NOMO-1 (cell line): Measurements from ENCODE around the gene CCSER2.
"Not testable (repeated sequence)": the region's sequence is repeated elsewhere in the genome, so short reads cannot be mapped to it uniquely, and the experiment has no call there.

ENCODE experiments used
- DNase-seq, 2 experiments: peaks; one replicate each; lab custom pipeline; 2025; ENCODE audit not compliant: unreplicated experiment in 2 of 2; lab: John Stamatoyannopoulos, UW

Gene CCSER2, protein sequence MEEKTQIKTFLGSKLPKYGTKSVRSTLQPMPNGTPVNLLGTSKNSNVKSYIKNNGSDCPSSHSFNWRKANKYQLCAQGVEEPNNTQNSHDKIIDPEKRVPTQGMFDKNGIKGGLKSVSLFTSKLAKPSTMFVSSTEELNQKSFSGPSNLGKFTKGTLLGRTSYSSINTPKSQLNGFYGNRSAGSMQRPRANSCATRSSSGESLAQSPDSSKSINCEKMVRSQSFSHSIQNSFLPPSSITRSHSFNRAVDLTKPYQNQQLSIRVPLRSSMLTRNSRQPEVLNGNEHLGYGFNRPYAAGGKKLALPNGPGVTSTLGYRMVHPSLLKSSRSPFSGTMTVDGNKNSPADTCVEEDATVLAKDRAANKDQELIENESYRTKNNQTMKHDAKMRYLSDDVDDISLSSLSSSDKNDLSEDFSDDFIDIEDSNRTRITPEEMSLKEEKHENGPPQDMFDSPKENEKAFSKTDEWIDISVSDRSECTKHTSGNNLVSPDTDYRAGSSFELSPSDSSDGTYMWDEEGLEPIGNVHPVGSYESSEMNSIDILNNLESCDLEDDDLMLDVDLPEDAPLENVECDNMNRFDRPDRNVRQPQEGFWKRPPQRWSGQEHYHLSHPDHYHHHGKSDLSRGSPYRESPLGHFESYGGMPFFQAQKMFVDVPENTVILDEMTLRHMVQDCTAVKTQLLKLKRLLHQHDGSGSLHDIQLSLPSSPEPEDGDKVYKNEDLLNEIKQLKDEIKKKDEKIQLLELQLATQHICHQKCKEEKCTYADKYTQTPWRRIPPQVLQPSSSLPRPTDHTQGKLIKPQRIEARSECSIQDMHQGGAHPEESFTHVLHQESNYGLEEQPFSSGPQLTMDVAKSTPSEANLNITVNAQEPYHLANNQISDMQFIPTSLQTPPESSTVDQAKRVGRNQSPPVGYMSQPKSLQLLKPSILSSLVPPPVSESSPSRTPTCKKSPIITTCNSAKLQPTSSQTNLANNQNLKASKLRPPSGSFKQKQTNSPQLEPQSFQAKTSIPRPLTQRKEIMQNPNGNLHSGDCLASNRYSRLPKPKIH

DNA sequence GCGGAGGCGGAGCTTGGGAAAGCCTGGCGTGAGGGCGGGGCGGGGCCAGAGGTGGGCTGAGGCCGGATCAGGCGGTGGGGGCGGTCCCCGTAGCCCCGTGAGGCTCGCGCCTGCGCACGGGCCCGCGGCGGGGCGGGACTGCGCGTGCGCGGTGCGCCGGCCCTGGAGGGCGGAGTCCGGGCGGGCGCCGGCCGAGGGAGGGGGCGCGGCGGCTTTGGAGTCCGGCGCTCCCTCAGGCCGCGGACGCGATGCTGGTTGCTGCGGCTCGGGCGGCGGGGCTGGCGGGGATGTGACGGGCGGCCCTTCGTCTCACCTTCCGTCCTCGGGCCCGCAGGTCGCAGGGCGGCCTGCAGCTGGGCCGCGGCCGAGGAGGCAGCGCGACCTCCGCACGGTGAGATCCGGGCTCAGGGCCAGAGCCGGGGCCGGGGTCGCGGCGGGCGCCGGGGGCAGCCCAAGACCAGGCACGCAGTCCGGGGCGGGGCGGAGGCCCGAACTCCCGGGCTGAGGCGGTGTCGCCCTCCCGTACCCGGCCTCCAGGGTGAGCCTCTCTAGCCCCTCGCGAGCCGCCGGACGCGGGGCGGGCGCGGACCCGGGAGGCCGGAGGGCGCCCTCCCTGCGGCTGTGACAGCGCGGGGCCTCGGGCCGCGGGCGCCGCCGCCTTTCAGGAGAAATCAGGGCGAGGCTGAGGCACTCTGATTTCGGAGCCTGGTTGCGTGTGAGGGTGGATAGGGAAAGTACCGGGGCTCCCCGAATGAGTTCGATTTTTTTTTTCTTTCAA, at the start of gene CCSER2:
TSS of gene CCSER2 (plus strand) at position 172 of the 778 bp plus-strand sequence. CDS start 42,464 bp downstream, outside the sequence.
- peak; percentile 85 to 94 for DNase-seq

DNA sequence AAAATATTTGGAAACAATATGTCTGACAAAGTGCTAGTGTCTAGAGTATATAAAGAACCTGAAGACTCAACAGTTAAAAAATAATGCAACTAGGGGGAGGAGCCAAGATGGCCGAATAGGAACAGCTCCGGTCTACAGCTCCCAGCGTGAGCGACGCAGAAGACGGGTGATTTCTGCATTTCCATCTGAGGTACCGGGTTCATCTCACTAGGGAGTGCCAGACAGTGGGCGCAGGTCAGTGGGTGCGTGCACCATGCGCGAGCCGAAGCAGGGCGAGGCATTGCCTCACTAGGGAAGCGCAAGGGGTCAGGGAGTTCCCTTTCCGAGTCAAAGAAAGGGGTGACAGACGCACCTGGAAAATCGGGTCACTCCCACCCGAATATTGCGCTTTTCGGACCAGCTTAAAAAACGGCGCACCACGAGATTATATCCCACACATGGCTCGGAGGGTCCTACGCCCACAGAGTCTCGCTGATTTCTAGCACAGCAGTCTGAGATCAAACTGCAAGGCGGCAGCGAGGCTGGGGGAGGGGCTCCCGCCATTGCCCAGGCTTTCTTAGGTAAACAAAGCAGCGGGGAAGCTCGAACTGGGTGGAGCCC, 48.4 kb upstream of the CCSER2 start:
- DNase-seq, result not testable (repeated sequence)

DNA sequence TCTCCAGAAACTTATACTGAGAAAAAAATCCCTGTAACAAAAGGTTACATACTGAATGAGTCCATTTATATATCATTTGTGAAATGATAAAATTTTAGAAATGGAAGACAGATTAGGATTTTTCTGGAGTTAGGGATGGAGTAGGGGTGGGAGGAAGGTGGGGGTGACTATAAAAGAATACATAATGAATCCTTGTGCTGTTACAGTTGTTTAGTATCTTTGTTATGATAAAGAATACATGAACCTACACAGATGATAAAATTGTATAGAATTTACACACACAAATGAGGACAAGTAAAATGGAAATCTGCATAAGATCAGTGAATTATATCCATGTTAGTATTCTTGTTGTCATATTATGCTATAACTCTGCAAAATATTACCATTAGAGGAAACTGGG, 41.7 kb upstream of the CCSER2 start:
- DNase-seq, result no peak

DNA sequence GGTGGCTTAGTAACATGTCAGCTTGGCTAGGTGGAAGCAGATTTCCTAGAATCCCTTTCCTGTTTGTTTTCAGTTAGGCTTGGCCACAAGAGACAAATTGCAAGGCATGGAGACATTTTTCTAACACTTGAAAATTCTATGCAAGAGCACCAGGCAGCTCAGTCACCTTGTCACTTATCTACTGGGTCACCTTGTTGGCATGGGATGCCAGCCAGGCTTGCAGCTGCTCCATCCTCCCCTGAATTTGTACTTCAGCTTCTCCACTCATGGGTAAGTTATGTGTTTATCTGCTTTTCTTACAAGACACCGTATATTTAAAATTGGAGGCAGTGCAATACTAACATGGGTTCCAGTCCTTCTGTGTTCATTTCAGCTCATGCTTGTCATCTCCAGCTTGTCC, 40.2 kb upstream of the CCSER2 start:
- DNase-seq, result no peak

DNA sequence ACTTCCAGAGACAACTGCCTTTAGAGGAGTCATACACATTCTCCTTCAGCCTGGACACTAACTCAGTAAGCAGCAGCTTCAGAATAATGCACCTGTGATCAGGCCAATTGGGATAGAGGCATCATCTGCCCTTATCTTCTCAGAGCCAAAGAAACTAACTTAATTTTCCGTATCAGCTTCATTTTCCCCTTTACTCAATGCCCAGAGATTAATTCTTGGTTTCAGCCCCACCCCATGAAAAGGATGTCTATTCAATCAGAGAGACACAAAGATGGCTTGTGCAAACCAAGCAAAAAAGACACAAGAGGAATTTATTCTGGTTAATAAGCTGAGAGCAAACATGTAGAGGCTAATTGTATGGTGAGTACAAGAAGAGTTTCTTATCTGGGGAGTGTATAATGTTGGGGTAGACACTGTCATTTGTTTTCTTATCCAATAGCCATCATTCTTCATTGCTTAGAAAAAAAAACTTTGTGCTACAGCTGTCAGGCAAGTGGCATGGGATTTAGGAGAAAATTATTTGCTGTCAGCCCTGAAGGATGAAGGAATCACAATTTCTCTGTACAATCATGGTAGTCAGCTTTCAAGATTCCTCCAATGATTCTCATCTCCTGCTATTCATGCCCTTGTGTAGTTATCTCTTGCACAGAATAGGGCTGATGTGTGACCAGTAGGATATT, 38.7 kb upstream of the CCSER2 start:
- DNase-seq, result no peak

DNA sequence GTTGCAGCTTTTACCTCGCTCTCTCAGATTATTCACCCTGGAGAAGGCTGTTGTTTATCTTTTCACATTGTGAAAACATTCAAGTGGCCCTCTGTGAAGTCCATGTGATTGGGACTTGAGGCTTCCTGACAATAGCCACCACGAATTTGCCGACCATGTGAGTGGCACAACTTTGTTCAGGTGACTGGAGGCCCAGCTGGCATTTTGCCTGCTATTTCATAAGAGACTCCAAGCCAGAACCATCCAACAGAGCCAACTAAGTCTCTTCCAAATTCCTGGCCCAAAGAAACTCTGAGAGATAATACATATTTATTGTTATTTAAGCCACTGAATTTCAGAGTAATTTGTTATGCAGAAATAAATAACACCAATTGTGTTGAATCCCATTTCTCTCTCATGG, 38.2 kb upstream of the CCSER2 start:
- DNase-seq, result no peak

DNA sequence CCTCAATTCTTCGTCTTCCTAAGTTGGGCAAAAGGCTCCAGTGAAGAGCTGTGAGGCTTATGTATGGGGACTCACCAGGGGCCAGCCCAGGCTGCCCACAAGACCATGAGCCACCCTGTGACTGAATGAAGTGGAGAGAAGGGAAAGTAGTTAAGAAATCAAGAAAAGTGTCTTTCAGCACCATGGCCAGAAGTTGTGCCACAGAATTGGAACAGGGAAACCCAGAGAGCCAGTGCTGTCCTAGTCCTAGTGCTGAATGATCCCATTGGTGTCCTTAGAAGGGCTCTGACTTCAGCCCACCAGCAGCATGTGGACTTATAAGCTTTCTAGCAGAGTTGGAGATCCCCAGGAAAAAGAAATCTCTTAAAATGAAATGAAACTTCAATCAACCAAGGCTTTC, 37.0 kb upstream of the CCSER2 start:
- DNase-seq, result no peak

DNA sequence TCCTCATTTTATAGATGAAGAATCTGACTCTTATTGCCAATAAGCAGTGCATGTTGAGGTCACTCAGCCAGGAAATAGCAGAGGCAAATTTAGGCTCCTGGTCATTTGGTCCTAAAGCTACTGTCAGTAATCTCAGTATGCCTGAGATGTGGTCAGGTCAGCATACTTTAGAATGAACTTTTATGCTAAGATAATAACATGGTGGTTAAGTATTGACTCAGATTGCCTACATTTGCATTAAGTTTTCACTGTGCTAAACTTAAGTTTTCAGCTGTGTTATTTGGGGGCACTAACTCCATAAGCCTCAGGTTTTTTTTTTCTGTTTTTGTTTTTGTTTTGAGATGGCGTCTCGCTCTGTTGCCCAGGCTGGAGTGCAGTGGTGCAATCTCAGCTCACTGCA, 35.9 kb upstream of the CCSER2 start:
- DNase-seq, result no peak

DNA sequence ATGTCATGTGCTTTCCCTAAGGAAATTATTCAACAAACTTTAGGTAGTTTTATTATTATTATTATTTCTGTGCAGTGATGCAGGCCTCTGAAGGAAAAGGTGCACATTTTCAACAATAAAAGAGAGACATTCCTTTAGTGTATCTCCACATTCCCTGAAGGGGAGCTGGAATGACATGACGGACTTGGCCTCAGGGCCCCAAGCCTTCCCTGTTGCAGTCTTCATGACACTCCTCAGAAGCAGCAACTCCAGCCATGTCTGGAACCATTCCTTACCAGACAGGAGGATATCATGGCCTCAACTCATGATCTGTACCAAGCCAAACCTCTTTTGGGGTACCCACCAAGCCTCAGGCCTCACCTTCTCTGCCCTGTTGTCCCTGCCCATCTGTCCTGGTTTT, 35.2 kb upstream of the CCSER2 start:
- no peak for DNase-seq

DNA sequence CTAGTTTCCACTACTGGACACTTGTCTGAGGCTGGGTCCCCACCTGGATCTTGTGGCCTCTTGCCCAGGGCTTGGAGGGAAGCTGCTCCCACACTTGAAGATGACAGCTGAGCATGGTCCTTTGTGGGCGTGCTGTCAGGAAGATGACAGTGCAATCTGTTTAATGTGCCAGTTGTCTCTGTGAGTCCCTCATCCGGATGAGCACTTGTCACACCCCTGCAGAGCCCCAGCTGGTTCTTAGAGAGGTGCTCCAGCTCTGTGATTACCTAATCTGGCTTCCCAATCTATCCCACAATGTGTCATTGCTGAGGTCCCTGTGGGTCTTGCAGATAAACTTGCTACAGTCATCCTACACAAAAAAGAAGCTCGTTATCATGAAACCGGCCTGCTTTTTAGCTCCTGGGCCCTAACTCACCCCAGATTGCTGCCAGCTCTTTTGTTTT, 34.8 kb upstream of the CCSER2 start:
- no peak for DNase-seq

DNA sequence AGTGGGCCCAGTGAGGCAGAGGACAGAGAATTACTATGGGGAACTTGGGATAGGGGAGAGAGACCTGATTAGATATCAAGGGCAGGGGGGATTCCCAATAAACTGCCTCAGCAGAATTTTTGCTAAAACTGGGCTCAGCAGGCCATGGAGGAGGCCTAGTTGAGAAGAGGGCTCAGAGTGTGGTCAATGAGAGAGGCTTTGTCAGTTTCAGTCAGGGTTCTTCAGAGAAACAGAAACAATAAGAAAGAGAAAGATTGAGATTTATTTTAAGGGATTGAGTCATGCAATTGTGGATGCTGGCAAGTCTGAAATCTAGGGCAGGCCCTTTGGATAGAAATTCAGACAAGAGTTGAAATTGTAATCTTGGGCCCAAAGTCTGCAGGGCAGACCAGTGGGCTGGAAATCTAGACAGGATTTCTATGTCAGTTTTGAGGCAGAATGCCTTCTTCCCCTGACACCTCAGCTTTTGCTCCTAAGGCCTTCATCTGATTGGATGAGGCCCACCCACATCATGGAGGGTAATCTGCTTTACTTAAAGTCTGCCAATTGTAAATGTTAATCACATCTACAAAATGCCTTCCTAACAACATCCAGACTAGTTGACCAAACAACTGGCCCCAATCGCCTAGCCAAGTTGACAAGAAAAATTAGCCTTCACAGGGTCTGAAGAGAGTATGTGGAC, 33.5 kb upstream of the CCSER2 start:
- DNase-seq, result no peak

DNA sequence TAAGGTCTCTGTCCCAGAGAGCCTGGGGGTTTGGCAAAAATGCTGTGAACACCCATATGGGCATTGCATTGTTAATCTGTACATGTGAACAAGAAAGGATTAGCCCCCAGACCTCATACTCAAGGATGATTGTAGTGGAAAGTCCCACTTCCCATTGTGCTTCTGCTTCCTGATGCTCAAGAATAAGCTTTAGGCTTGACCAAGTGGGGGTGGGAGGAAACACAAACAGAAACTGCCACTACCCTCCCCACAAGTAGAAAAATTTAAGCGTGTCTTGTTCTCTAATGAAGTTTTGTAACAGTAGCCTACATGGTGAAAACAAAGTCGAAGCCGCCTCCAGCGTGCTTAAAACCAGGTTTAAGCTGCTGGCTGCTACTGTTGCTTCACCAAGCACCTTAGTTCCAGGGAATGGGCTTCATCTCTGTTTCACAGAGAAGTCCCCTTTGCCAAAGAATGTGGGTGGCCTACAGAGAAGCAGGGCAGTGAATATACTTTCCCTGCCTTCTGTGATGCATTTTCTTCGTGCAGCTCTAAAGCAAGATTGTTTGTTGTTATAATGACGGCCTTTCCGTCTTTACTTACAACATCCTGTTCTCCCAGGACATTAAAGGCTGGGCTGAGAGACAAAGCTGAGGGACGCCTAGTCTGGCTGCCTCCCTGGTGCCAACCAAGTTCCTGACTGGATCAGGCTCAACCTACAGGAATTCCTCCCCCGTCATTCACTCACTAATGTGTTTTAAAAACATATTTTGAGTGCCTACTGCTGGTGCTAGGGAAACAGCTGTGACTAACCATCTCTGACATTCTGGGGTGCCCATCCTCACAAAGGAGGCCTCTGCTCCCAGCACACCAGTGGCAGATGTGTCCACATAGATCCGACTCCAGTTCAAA, 32.1 kb upstream of the CCSER2 start:
- DNase-seq, result no peak

DNA sequence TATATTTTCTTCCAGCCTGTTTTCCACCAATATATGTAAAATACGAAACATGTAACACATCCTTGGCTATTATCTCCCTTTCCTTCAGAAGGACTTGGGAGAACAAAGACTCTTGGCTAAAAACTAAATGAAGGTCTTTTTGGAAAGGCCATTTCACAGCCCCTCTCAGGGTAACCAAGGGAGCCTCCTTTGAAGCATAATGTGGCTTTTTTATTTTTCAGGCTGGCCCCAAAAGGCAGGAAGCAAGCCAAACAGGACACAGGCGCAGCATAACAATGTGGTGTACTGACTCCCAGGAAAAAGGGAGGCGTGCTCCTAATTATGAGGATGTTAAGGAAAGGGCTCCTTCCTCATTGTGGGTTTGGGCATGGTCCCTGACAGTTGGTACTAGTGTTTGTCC, 30.3 kb upstream of the CCSER2 start:
- DNase-seq, result no peak

DNA sequence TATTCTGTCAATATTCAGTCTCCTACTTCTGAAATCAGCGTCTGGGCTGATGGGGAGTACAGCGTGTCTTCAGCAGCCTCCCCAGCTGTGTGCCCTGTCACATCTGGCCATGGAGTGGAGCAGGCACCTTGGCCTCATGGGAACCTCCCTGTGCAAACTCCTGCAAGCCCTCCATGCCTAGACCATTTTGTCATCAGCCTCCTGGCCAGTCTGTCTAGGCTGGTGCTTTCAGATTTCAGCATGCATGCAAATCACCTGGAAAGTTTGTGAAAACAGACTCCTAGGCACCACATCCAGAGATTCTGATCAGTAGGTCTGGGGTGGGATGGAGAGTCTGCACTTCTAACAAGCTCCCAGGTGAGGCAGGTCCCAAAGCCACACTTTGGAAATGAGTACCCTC, 26.2 kb upstream of the CCSER2 start:
- DNase-seq, result no peak

DNA sequence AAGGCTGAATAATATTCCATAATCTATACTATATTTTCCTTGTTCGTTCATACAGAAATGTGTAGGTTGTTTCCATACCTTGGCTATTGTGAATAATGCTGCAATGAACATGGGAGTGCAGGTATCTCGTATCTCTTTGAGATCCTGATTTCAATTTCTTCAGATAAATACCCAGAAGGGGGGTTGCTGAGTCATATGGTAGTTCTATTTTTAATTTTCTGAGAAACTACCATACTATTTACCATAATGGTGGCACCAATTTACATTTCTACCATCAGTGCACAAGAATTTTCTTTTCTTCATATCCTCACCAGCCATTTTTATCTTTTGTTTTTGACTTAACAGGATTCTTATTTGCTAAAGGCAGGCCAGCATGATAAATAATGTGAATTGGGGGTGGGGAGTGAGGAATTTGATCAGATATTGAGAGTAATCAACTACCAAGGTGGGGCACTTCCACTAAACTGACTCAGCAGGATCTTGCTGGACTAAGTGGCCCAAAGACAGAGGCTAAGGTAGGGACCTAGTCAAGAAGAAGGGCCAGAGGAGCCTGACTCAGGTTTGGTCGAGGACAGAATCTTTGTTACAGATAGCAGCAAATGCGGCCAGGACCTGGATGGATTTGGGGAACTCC, 21.5 kb upstream of the CCSER2 start:
- DNase-seq, result no peak

DNA sequence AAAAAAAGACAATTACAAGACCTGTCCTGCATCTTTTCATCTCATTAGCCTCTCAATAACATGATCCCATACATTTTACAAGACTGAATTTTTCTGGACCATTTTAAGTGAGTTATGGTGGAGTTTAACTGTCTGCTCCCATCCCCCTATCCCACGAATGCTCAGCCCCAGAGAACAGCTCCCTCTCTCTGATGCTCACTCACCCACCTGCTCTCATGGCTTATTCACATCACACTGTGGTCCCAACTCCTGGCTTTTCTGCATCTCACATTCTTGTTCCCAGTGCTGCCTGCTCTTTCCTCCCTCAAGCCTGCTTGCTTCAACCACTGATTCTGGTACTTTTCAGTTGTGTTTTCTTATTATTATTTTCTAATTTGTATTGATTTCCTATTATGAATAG, 20.4 kb upstream of the CCSER2 start:
- DNase-seq, result no peak

DNA sequence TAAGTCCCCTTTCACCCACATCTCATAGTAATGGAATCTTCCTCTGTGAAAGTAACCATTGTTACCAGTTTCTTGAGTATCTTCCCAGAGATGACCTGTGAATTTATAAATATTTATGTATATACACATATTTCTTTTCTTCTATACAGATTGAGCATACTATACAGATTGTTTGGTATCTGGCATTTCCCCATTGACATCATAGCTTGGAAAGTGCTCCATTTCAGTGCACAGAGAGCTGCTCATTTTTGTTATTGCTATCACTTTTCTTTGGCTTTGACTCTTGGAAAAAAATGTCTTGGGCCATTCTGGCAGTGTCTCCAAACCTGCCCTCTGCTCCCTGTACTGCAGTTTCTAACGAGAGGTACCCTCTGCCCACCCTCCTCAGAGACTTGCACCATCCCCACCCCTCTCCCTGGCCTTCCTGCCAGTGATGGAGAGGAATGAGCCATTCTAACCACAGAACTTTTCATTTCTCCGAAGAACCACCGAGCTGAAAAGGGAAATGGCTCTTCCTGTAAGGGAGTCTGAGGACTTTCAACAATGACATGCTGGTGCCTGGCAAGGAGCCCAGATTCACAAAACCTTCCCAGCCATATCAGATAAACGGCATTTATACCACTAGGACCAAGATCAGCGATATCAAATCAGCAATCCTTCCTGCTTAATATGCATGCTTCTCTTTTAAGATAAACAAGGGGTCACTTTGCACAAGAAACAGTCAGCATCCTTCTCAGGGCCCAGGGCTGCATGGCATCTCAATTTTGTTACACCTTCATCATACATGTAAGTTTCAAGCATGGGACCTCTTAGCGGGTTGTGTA, 19.7 kb upstream of the CCSER2 start:
- DNase-seq, result peak; percentile 9 to 19
